Iris pigment epithelial cell (primary cell): ENCODE data around the gene TBC1D1.

Source experiments
- DNase-seq: peaks from one replicate; pipeline ENCODE4 v3.0.0-alpha.2; 2011; ENCODE audit warnings: low read depth

TBC1D1 gene

GRCh38 chr4:37890801-37891259 is at the start of gene TBC1D1:
TSS of gene TBC1D1 (plus strand) at chr4:37891084. CDS start at chr4:37902096, 11,012 bp downstream.
- no peak for DNase-seq

- DNase-seq = no peak
Measured at GRCh38 chr4:37844204-37844603, 46.7 kb upstream of the TBC1D1 start.

GRCh38 chr4:37845201-37845600 is 45.7 kb upstream of the TBC1D1 start:
- DNase-seq = no peak

GRCh38 chr4:37847311-37847884 is 43.5 kb upstream of the TBC1D1 start:
- DNase-seq = no peak

- DNase-seq = no peak
Measured at GRCh38 chr4:37852376-37852775, 38.5 kb upstream of the TBC1D1 start.

GRCh38 chr4:37858112-37858511 is 32.8 kb upstream of the TBC1D1 start:
- DNase-seq = no peak

- no peak for DNase-seq
Measured at GRCh38 chr4:37858872-37859271, 32.0 kb upstream of the TBC1D1 start.

- no peak for DNase-seq
Measured at GRCh38 chr4:37860266-37860665, 30.6 kb upstream of the TBC1D1 start.

GRCh38 chr4:37862961-37863360 is 27.9 kb upstream of the TBC1D1 start:
- DNase-seq = no peak

- DNase-seq = no peak
Measured at GRCh38 chr4:37864786-37865185, 26.1 kb upstream of the TBC1D1 start.

GRCh38 chr4:37865450-37865849 is 25.4 kb upstream of the TBC1D1 start:
- DNase-seq = peak; percentile 49

- no peak for DNase-seq
Measured at GRCh38 chr4:37867102-37867501, 23.8 kb upstream of the TBC1D1 start.

- DNase-seq = no peak
Measured at GRCh38 chr4:37868238-37868637, 22.6 kb upstream of the TBC1D1 start.

GRCh38 chr4:37872310-37872988 is 18.4 kb upstream of the TBC1D1 start:
- DNase-seq = peak; percentile 36

GRCh38 chr4:37873386-37873785 is 17.5 kb upstream of the TBC1D1 start:
- DNase-seq = peak; percentile 90

- DNase-seq = peak; percentile 36
Measured at GRCh38 chr4:37876156-37876555, 14.7 kb upstream of the TBC1D1 start.

- no peak for DNase-seq
Measured at GRCh38 chr4:37879365-37879764, 11.5 kb upstream of the TBC1D1 start.

- no peak for DNase-seq
Measured at GRCh38 chr4:37881811-37882210, 9.1 kb upstream of the TBC1D1 start.

- no peak for DNase-seq
Measured at GRCh38 chr4:37882665-37883296, 8.1 kb upstream of the TBC1D1 start.

- DNase-seq = no peak
Measured at GRCh38 chr4:37884855-37885487, 5.9 kb upstream of the TBC1D1 start.

- no peak for DNase-seq
Measured at GRCh38 chr4:37885496-37885895, 5.4 kb upstream of the TBC1D1 start.

GRCh38 chr4:37889849-37890800 is 759 bp upstream of the TBC1D1 start:
- DNase-seq = no peak
